NCI-H510A treated with DMSO at 0.1 percent for 48 hours (cell line): ENCODE measurements around the gene ZBTB20.

ENCODE experiments used
- DNase-seq: peaks from one replicate; lab custom pipeline; 2025; lab: John Stamatoyannopoulos, UW

Gene ZBTB20

DNA sequence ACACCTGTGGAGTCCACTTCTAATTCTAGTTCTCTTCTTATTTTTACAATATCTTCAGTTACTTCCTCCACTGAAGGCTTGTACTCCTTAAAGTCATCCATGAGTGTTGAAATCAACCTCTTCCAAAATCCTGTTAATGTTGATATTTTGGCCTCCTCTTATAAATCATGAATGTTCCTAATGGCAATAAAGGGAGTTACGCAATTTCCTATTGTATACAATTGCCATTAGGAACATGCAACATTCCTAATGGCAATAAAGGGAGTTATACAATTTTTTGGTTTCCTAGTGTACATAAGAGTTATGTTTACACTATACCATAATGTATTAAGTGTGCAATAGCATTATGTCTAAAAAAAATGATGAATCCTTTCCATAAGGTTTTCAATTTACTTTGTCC is 862.4 kb downstream of the ZBTB20 start:
- no peak for DNase-seq
